GM23248 (cell line): ENCODE measurements around the gene TMEM74B. TPM values are rescaled to one million over a fixed set of nuclear protein-coding genes. Genes with fewer than 3 reads are reported as not detected.

Experiments used
- DNase-seq: peaks from one replicate; pipeline ENCODE4 v3.0.0-alpha.2; 2015
- H2AFZ ChIP-seq: fragments of 200-600 bp; sonication (generic); 2 replicates; pipeline ENCODE4 v1.6.1; 2016; ENCODE audit warnings: antibody characterized with exemption
- H3F3A ChIP-seq: fragments of 200-600 bp; sonication (generic); 2 replicates; pipeline ENCODE4 v1.6.1; 2016; ENCODE audit warnings: mild to moderate bottlenecking, antibody characterized with exemption, mixed run types; ENCODE audit not compliant: insufficient read depth
- H3K27ac ChIP-seq: fragments of 200-600 bp; sonication (generic); 2 replicates; pipeline ENCODE4 v1.5.1; 2016; ENCODE audit warnings: mild to moderate bottlenecking
- H3K27me3 ChIP-seq: fragments of 200-600 bp; sonication (generic); replicated peaks from 2 replicates; pipeline ENCODE4 v1.6.1; 2016; ENCODE audit warnings: mild to moderate bottlenecking; ENCODE audit not compliant: insufficient read depth
- H3K36me3 ChIP-seq: fragments of 200-600 bp; sonication (generic); 2 replicates; pipeline ENCODE4 v1.6.1; 2016; ENCODE audit warnings: low read depth, mild to moderate bottlenecking
- H3K4me1 ChIP-seq: fragments of 200-600 bp; sonication (generic); 2 replicates; pipeline ENCODE4 v1.6.1; 2016; ENCODE audit warnings: mild to moderate bottlenecking; ENCODE audit not compliant: insufficient read depth
- H3K4me2 ChIP-seq: fragments of 200-600 bp; sonication (generic); one replicate; pipeline ENCODE4 v1.6.1; 2016; ENCODE audit warnings: mild to moderate bottlenecking; ENCODE audit not compliant: unreplicated experiment
- H3K4me3 ChIP-seq: fragments of 200-600 bp; sonication (generic); 2 replicates; pipeline ENCODE4 v1.5.1; 2016; ENCODE audit warnings: mild to moderate bottlenecking
- H3K79me2 ChIP-seq: fragments of 200-600 bp; sonication (generic); 2 replicates; pipeline ENCODE4 v1.6.1; 2016; ENCODE audit warnings: mild to moderate bottlenecking; ENCODE audit not compliant: insufficient read depth
- H3K9ac ChIP-seq: fragments of 200-600 bp; sonication (generic); 2 replicates; pipeline ENCODE4 v1.6.1; 2016; ENCODE audit warnings: mild to moderate bottlenecking
- H3K9me2 ChIP-seq: fragments of 200-600 bp; sonication (generic); 2 replicates; pipeline ENCODE4 v1.6.1; 2016; ENCODE audit warnings: mixed run types, mild to moderate bottlenecking, moderate library complexity; ENCODE audit not compliant: insufficient read depth
- H3K9me3 ChIP-seq: fragments of 200-600 bp; sonication (generic); one replicate; pipeline ENCODE4 v1.6.1; 2017; ENCODE audit warnings: low read depth
- H4K20me1 ChIP-seq: fragments of 200-600 bp; sonication (generic); 2 replicates; pipeline ENCODE4 v1.6.0; 2016; ENCODE audit not compliant: insufficient read depth
- EZH2 ChIP-seq: fragments of 200-600 bp; sonication (generic); IDR thresholded peaks from 2 replicates; pipeline ENCODE4 v1.6.1; 2018; ENCODE audit warnings: antibody characterized with exemption, mild to moderate bottlenecking; ENCODE audit not compliant: insufficient read depth, poor library complexity, severe bottlenecking
- EZH2phosphoT487 ChIP-seq: fragments of 200-600 bp; sonication (generic); IDR thresholded peaks from 2 replicates; pipeline ENCODE4 v1.6.1; 2018; ENCODE audit warnings: antibody characterized with exemption, moderate library complexity, mild to moderate bottlenecking, low read depth; ENCODE audit not compliant: insufficient read depth
- WGBS, 2 experiments: methylation state at CpG; one replicate each; pipeline ENCODE4 v1.1.6; 2015 to 2017; ENCODE audit warnings: low lambda C conversion rate in 2 of 2, low coverage in 1 of 2; ENCODE audit errors: missing lambda C conversion rate in 2 of 2; 5-methylcytosine and 5-hydroxymethylcytosine counted together
- in situ Hi-C: fragments of 300-500 bp; cut with MboI; formaldehyde crosslinking; loops from 2 replicates; pipeline ENCODE4 v1.15.0; 2020
- polyA plus RNA-seq: library from polyadenylated mRNA; unstranded; fragments of >200 nt; fragmentation: Nextera tagmentation; extraction: Ambion mirVana; gene quantifications from 2 replicates; pipeline ENCODE4 v1.2.1, GENCODE V29; 2016
- total RNA-seq: library from RNA; depleted of rRNA; stranded (reverse); fragments of >200 nt; shearing (Covaris generic); gene quantifications from 2 replicates; pipeline ENCODE4 v1.2.3, GENCODE V29; 2014

The TMEM74B gene
- total and polyA plus RNA-seq, 2 experiments from 2014 or later, result 0.18 to 0.43 TPM

GRCh38 chr20:1189827-1190226 is 5.0 kb upstream of the TMEM74B start:
- Histone ChIP-seq H3K4me3 (no peak overlapping the region), H3K27ac (no peak overlapping the region), H3K4me1 (no peaks in the 10 kb centered on the region), H3K9me2 (no peaks in the 10 kb centered on the region), H3K4me2 (no peak overlapping the region), H3K9me3 (no peaks in the 10 kb centered on the region), H3F3A (no peaks in the 10 kb centered on the region), H4K20me1 (no peaks in the 10 kb centered on the region), H3K36me3 (no peaks in the 10 kb centered on the region), H2AFZ (no peak overlapping the region), H3K79me2 (no peaks in the 10 kb centered on the region), H3K9ac (no peak overlapping the region), H3K27me3 (peaks cover 56% of the 10 kb centered on the region)
- 39 to 100% methylated on average over 1 of the region's 1 CpG for WGBS, 2 experiments
- DNase-seq, result no peak
- TF ChIP-seq EZH2 (no peak), EZH2phosphoT487 (no peak)
- in situ Hi-C loops, result no loop called here

DNA sequence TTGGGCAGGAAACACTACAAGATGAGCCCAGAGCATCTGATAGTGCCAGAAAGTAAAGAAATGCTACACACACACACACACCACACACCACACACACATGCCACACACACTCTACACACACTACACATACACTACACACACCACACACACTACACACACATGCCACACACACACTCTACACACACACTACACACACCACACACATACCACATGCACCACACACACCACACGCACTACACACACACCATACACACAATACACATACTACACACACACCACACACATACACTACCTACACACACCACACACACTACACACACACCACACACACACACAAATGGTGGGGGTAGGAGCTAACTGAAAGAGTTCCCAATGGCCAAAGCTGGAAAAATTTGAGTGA is 3.6 kb upstream of the TMEM74B start:
- TF ChIP-seq EZH2phosphoT487 (no peak), EZH2 (no peak)
- no peaks in the 10 kb centered on the region for H3K9me2 ChIP-seq
- no peaks in the 10 kb centered on the region for H4K20me1 ChIP-seq
- H3K27ac ChIP-seq, result no peak overlapping the region
- H3K4me2 ChIP-seq, result no peak overlapping the region
- no peaks in the 10 kb centered on the region for H3K79me2 ChIP-seq
- no peak overlapping the region for H2AFZ ChIP-seq
- no peak overlapping the region for H3K9ac ChIP-seq
- DNase-seq, result no peak
- in situ Hi-C loops, result no loop called here
- no peak overlapping the region for H3K4me3 ChIP-seq
- 75 to 81% methylated on average over 1 of the region's 1 CpG for WGBS, 2 experiments
- no peaks in the 10 kb centered on the region for H3K4me1 ChIP-seq
- no peaks in the 10 kb centered on the region for H3K9me3 ChIP-seq
- H3K27me3 ChIP-seq, result peaks cover 67% of the 10 kb centered on the region
- H3K36me3 ChIP-seq, result no peaks in the 10 kb centered on the region
- no peaks in the 10 kb centered on the region for H3F3A ChIP-seq

GRCh38 chr20:1187605-1188171 is 2.9 kb upstream of the TMEM74B start:
- H3K27me3 ChIP-seq, result peaks cover 63% of the 10 kb centered on the region
- no peaks in the 10 kb centered on the region for H3K4me1 ChIP-seq
- H3K27ac ChIP-seq, result no peak overlapping the region
- H3K36me3 ChIP-seq, result no peaks in the 10 kb centered on the region
- no peak overlapping the region for H3K4me3 ChIP-seq
- no peak for DNase-seq
- no peak overlapping the region for H3K4me2 ChIP-seq
- H3K79me2 ChIP-seq, result no peaks in the 10 kb centered on the region
- WGBS, 2 experiments, result 58 to 65% methylated on average over 4 of the region's 4 CpGs
- no peaks in the 10 kb centered on the region for H4K20me1 ChIP-seq
- no peak overlapping the region for H3K9ac ChIP-seq
- no peak overlapping the region for H2AFZ ChIP-seq
- TF ChIP-seq EZH2phosphoT487 (no peak), EZH2 (no peak)
- H3K9me3 ChIP-seq, result no peaks in the 10 kb centered on the region
- H3K9me2 ChIP-seq, result no peaks in the 10 kb centered on the region
- H3F3A ChIP-seq, result no peaks in the 10 kb centered on the region
- in situ Hi-C loops, result no loop called here

GRCh38 chr20:1186367-1186991 is 1.7 kb upstream of the TMEM74B start:
- Histone ChIP-seq H3K36me3 (no peaks in the 10 kb centered on the region), H3K9me3 (no peaks in the 10 kb centered on the region), H3K4me1 (no peaks in the 10 kb centered on the region), H3K27ac (no peak overlapping the region), H3K4me3 (no peak overlapping the region), H3K27me3 (peaks cover 56% of the 10 kb centered on the region), H3K4me2 (no peak overlapping the region), H4K20me1 (no peaks in the 10 kb centered on the region), H3K9ac (no peak overlapping the region), H2AFZ (no peak overlapping the region), H3F3A (no peaks in the 10 kb centered on the region), H3K9me2 (no peaks in the 10 kb centered on the region), H3K79me2 (no peaks in the 10 kb centered on the region)
- in situ Hi-C loops, result no loop called here
- no peak for DNase-seq
- 68 to 69% methylated on average over 13 of the region's 13 CpGs for WGBS, 2 experiments
- TF ChIP-seq EZH2 (no peak), EZH2phosphoT487 (no peak)
